IgD-negative memory B cell (primary cell): Measurements from ENCODE around the gene USP48. TPM values are rescaled to one million over a fixed set of nuclear protein-coding genes. Genes with fewer than 3 reads are reported as not detected.
A peak's percentile ranks its signal among the peaks of the same experiment; 100 is the strongest.

Experiments
- H3K27ac Mint-ChIP-seq, 3 donors: one replicate each; pipeline ENCODE4 v1.8.0; 2020 to 2022; ENCODE audit warnings: mild to moderate bottlenecking in 3 of 3, mixed read lengths in 3 of 3, moderate library complexity in 1 of 3
- H3K27me3 Mint-ChIP-seq: one replicate; pipeline ENCODE4 v1.8.0; 2021; ENCODE audit warnings: mixed read lengths
- H3K36me3 Mint-ChIP-seq: one replicate; pipeline ENCODE4 v1.8.0; 2020; ENCODE audit warnings: mild to moderate bottlenecking, mixed read lengths
- H3K4me1 Mint-ChIP-seq, 3 donors: one replicate each; pipeline ENCODE4 v1.8.0; 2020 to 2022; ENCODE audit warnings: mixed read lengths in 3 of 3, mild to moderate bottlenecking in 1 of 3
- H3K4me3 Mint-ChIP-seq, 4 donors: one replicate each; pipeline ENCODE4 v1.8.0; 2020 to 2022; ENCODE audit warnings: mild to moderate bottlenecking in 4 of 4, mixed read lengths in 4 of 4, moderate library complexity in 3 of 4
- H3K9me3 Mint-ChIP-seq, 3 donors: one replicate each; pipeline ENCODE4 v1.8.0; 2020 to 2021; ENCODE audit warnings: mixed read lengths in 3 of 3, mild to moderate bottlenecking in 1 of 3
- polyA plus RNA-seq: library from polyadenylated mRNA; unstranded; fragments of 300-500 nt; fragmentation: Illumina TruSeq; gene quantifications from one replicate; pipeline ENCODE4 v1.2.3, GENCODE V29; 2021

USP48 gene
- polyA plus RNA-seq, 1 donor from 2014 or later, result 58.4 TPM

GRCh38 chr1:21670059-21670881 lies 112.7 kb downstream of the USP48 start:
- peaks cover 34% of the 10 kb centered on the region for H3K27me3 Mint-ChIP-seq
- peaks cover 2 to 5% (median 2%) of the 10 kb centered on the region in 3 donors for H3K4me1 Mint-ChIP-seq
- no peaks in the 10 kb centered on the region for H3K36me3 Mint-ChIP-seq
- H3K9me3 Mint-ChIP-seq, result no peaks in the 10 kb centered on the region
- peak overlapping the region in 3 of 4 donors; percentile 29 to 60 (median 43) for H3K4me3 Mint-ChIP-seq
- H3K27ac Mint-ChIP-seq, result no peak overlapping the region

DNA sequence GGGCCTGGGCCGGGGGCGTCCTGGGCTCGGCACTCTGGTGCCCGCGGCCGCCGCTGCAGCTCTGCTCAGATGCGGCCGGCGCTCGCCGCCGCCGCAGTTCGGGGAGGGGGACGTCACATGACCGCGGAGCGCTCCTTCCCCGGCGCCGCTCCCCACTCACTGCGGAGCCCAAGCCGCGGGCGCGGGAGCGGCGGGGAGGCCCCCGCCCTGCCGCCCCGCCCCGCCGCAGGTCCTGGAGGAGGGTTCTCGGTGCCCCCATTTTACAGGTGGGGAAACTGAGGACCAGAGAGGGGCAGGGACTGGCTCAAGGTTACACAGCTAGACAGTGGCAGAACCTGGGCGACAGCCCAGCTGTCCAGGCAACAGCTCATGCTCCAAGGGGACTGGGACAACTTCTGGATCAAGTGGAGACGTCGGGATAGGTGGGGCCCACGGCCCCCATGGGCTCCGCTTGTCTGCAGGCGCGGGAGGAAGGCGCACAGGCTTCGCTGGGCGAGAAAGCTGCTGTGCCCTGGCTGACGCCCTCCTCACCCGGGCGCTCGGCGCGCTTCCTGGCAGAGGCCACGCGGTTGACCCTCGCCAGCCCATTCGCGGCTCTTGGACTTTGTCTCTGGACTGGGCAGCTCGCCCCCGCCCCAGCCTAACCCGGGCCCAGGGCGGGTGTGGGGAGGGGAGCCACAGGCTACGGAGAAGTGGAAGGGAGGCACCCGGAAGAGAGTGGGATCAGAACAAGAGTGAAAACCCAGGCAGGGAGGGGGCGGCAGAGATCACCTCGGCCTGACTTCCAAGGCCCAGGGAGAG lies 113.5 kb downstream of the USP48 start, which contains the start of gene RAP1GAP:
TSS of gene RAP1GAP (minus strand) at position 100 of the 801 bp plus-strand sequence. CDS start 49,325 bp downstream, outside the sequence.
- H3K27ac Mint-ChIP-seq, result no peak within 1 kb of the TSS
- H3K4me1 Mint-ChIP-seq, result peaks cover 2 to 6% (median 2%) of the 10 kb centered on the region in 3 donors
- H3K4me3 Mint-ChIP-seq, result peak within 1 kb of the TSS; percentile 38 to 65 (median 55)
- no peaks in the 10 kb centered on the region for H3K36me3 Mint-ChIP-seq
- H3K27me3 Mint-ChIP-seq, result peaks cover 35% of the 10 kb centered on the region
- H3K9me3 Mint-ChIP-seq, result no peaks in the 10 kb centered on the region

DNA sequence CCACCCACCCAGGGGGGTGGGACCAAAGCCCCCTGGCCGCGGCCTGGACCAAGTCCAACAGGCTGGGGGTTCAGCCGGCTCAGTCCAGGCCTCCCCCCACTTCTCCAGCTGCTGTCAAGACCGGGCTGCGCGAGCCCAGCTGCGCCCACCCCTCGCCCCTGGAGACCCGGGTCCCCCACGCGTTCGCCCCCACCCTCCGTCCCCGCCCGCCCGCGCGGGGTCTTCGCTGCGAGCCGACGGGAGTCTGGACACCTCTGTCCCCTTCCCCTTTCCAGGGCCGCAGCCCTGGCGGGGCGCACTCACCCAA lies 114.0 kb downstream of the USP48 start:
- no peaks in the 10 kb centered on the region for H3K9me3 Mint-ChIP-seq
- no peak overlapping the region for H3K27ac Mint-ChIP-seq
- H3K27me3 Mint-ChIP-seq, result peaks cover 36% of the 10 kb centered on the region
- no peak overlapping the region for H3K4me3 Mint-ChIP-seq
- H3K4me1 Mint-ChIP-seq, result peaks cover 2 to 9% (median 6%) of the 10 kb centered on the region in 3 donors
- no peaks in the 10 kb centered on the region for H3K36me3 Mint-ChIP-seq

GRCh38 chr1:21668232-21668950 lies 114.6 kb downstream of the USP48 start:
- peaks cover 3 to 9% (median 7%) of the 10 kb centered on the region in 3 donors for H3K4me1 Mint-ChIP-seq
- H3K36me3 Mint-ChIP-seq, result no peaks in the 10 kb centered on the region
- H3K4me3 Mint-ChIP-seq, result no peak overlapping the region
- H3K9me3 Mint-ChIP-seq, result no peaks in the 10 kb centered on the region
- H3K27ac Mint-ChIP-seq, result no peak overlapping the region
- H3K27me3 Mint-ChIP-seq, result peaks cover 36% of the 10 kb centered on the region

DNA sequence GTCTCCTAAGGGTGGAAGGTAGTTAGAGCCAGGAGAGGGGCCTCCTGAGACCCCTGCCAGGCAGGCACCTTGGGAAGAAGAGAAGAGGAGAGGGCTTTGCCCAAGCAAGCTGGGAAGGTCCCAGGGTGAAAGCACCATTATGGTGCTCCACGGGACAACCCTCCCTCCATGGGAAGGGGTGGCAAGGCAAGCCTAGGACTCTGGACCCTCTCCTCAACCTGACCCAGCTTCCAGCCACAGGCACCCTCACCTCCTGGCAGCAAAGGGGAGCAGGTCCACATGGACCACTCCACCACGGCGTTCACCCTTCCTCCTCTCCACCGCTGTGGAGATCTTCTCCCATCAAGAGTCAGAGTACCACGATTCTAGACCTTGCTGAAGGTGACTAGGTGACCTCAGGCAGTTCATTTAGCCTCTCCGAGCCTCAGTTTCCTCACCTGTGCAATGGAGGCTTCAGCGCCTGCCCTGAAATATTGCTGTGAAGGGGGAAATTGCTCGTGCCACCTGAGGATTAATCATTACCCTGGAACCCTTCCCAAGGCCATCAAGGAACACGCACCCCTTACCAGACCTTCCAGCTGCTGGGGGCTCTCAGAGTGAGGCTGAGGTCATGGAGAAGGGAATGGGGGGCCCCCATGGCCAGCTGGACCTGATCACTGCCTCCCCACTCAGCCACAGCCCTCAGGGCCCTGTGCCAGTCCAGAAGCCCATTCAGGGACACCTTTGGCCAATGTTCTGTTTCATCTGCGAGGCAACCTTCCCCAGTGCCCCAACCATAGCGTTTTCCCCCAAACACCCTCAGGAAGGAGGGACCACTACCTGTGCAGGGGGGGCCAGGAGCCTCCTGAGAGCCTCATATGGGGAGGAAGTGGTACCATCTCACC lies 115.4 kb downstream of the USP48 start:
- H3K27me3 Mint-ChIP-seq, result peaks cover 36% of the 10 kb centered on the region
- peaks cover 3 to 9% (median 7%) of the 10 kb centered on the region in 3 donors for H3K4me1 Mint-ChIP-seq
- peak overlapping the region in 2 of 4 donors; percentile 8 to 72 for H3K4me3 Mint-ChIP-seq
- H3K27ac Mint-ChIP-seq, result peak overlapping the region in 1 of 3 donors; percentile 85
- no peaks in the 10 kb centered on the region for H3K36me3 Mint-ChIP-seq
- no peaks in the 10 kb centered on the region for H3K9me3 Mint-ChIP-seq

DNA sequence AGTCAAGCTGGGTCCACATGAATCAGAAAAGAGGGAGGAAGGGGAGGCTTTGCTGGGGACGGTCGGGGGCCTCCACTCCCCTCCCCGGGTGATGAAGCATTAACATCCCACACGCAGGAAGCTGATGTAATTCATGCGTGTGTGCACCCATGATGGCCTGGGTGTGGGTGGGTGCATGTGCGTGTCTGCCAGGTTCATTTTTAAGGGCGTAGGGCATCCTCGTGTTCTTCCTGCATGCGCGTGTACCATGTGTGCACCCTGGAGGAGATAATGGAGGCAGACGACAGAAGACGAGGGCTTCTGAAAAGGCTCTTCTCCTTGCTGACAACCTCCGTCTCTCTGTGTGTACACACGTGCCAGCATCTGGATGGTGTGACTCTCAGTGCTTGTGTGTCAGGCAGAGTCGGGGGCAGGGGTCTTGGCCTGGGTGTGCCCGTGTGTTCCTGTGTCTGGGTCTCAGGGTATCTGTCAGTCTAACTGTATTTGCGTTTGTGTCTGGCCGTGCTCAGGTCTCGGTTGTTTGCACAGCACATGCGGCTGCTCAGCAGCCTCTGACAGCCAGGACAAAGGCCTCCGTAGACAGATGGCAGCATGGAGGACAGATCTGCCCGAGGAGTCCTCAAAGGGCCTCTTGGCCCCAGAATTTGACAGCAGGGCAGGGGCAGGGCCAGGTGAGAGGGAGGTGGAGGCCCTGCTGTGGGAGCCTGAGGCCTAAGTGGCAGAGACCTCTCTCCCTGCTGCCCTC lies 116.2 kb downstream of the USP48 start:
- Mint-ChIP-seq H3K27ac (peak overlapping the region in 1 of 3 donors; percentile 31), H3K27me3 (peaks cover 42% of the 10 kb centered on the region), H3K9me3 (no peaks in the 10 kb centered on the region), H3K4me3 (peak overlapping the region in 1 of 4 donors; percentile 65), H3K4me1 (peaks cover 3 to 9% (median 7%) of the 10 kb centered on the region in 3 donors), H3K36me3 (no peaks in the 10 kb centered on the region)

DNA sequence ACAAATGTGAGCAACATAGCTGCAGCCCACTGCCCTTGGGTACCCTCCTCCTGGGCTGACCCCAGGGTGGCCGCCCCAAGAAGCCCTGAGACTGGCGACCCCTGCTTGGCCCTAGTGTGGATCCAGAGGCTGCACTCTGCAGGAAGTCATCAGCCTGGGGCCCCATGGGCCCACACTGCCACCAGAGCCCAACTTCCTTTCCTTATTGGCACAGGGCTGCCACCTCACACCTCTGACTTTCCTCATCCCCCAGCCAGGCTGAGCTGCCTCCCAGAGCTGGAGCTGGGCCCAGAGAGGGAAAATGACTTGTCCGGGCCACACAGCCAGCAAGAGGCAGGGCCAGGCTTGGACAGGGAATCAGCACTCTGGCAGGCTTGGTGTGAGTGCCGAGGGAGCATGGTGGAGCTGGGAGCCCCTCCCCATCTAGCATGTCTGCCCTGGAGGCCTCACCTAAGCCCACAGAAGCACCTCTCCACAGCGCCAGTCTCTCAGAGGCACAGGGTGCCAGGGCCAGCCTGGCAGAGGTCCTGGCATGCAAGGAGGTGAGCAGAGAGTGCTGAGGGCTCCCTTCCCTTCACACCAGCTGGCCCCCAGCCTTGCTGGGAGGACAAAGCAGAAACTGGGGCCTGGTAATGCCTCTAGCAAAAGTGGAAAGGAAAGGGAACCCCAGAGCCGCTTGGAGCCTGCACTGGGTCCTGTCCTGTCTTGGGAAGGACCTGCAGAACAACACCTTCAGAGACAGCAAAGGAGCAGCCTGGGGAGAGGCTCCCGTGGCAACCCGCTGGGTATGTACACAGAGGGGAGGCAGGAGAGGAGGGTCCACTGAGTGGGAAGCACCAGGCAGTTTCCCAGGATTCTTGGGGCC lies 117.0 kb downstream of the USP48 start:
- no peaks in the 10 kb centered on the region for H3K36me3 Mint-ChIP-seq
- H3K27ac Mint-ChIP-seq, result peak overlapping the region in 1 of 3 donors; percentile 25
- H3K9me3 Mint-ChIP-seq, result no peaks in the 10 kb centered on the region
- no peak overlapping the region for H3K4me3 Mint-ChIP-seq
- H3K4me1 Mint-ChIP-seq, result peaks cover 1 to 9% (median 7%) of the 10 kb centered on the region in 3 donors
- H3K27me3 Mint-ChIP-seq, result peaks cover 47% of the 10 kb centered on the region

- peaks cover 1 to 7% (median 4%) of the 10 kb centered on the region in 3 donors for H3K4me1 Mint-ChIP-seq
- peaks cover 54% of the 10 kb centered on the region for H3K27me3 Mint-ChIP-seq
These were observed 118.0 kb downstream of the USP48 start for GRCh38 chr1:21664806-21665588.

DNA sequence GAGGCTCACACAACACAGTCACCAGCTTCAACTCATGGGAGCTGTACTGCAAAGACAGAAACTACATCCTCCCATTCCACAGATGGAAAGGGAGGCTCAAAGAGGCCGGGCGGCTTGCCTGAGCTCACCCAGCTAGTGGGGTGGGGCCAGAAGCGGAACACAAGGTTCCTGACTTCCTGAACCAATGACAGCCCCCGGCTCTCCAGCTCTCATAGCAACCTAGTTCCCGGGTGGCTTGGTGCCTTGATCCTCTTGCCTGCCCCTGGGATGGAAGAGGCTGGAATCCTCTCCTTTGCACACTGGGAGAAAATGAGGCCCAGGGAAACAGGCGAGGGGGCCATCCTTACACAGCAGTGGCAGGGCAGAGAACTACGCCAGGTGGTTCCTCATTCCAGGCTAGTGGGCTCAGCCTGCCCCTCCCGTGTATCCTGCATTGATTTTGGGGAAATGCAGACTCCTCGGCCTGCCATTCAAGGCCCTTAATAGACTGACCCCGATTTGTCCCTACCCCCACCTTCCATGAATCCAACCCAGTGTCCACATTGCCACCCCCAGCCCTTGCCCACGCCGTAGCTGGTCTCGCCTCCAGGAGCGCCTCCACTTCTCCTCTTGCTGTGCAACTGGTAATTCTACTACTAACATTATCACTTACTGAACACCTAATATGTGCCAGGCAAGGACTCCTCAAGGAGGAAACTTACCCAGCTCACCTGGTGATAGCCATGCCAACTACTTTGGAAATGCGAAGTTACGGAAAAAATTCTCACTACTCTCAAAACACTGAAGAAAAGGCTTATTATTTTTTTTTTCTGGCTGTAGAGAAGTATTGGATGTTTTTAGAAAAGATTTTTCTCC lies 118.8 kb downstream of the USP48 start:
- Mint-ChIP-seq H3K9me3 (no peaks in the 10 kb centered on the region), H3K27ac (no peak overlapping the region), H3K4me1 (peaks cover 1 to 10% (median 7%) of the 10 kb centered on the region in 3 donors), H3K36me3 (peaks cover 1% of the 10 kb centered on the region), H3K27me3 (peaks cover 55% of the 10 kb centered on the region), H3K4me3 (peak overlapping the region in 2 of 4 donors; percentile 60 to 69)

More at GRCh38 chr1:21664806-21665588, 118.0 kb downstream of the USP48 start:
- Mint-ChIP-seq H3K9me3 (no peaks in the 10 kb centered on the region), H3K27ac (peak overlapping the region in 1 of 3 donors; percentile 25), H3K36me3 (peaks cover 1% of the 10 kb centered on the region), H3K4me3 (no peak overlapping the region)

DNA sequence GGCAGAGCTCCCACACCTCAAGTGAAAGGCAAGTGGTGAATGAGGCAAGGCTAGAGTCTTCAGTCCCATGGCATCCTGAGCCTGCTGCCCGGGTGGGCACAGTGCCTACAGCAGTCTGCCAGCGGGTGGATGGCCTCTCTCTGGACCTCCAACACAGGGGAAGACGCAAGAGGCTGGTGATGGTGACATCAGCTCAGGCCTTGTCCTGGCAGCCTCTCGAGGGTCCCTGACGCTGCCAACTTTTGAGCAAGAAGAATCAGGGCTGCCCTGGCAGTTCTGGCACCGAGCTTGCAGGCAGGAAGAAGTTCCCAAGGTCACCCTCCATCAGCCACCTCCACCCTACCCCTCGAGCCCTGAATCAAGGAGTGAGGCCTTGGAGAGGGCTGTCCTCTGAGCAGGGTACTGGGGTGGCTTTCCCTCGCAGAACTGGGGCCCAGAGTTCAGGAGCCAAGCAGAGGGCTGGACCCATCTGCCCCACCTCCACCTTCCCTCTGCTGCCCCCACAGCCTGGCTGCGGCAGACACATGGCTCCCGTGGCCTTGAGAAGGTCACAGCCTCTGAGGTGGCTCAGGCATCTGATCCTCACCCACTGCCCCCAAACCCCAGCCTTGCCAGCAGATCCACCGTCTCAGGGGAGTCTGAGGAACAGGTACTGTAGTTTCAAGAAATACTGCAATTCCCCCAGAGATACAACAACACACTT lies 119.5 kb downstream of the USP48 start:
- Mint-ChIP-seq H3K4me3 (no peak overlapping the region), H3K4me1 (peaks cover 1 to 10% (median 7%) of the 10 kb centered on the region in 3 donors), H3K27me3 (peaks cover 52% of the 10 kb centered on the region), H3K36me3 (peaks cover 1% of the 10 kb centered on the region), H3K27ac (no peak overlapping the region), H3K9me3 (no peaks in the 10 kb centered on the region)
